Ovary (tissue), 3 donors: ENCODE measurements around the gene CEBPG.

ENCODE experiments used
- EP300 ChIP-seq: sonication (generic); formaldehyde crosslinking; IDR thresholded peaks from one replicate; pipeline ENCODE4 v1.6.1; 2017; ENCODE audit warnings: antibody characterized with exemption
- POLR2A ChIP-seq: fragments of 450-650 bp; IDR thresholded peaks from one replicate; pipeline ENCODE4 v1.6.1; 2017; ENCODE audit warnings: antibody characterized with exemption, mild to moderate bottlenecking, moderate library complexity
- TF ChIP-seq, protein P1 (sequence below), 3 donors: fragments of 450-650 bp in 2 of 3; fragments of 200-600 bp in 1 of 3; IDR thresholded peaks; one replicate each; pipeline versions ENCODE4 v1.5.1 to v1.8.0; 2016 to 2022; ENCODE audit warnings: antibody characterized with exemption in 3 of 3, mild to moderate bottlenecking in 1 of 3
- donor health status: DM: no; HTN: no; CAD: no.

GRCh38 chr19:33407716-33408115, 34.2 kb downstream of the CEBPG start:
- TF ChIP-seq EP300 = no peak
- TF ChIP-seq, protein P1, sequence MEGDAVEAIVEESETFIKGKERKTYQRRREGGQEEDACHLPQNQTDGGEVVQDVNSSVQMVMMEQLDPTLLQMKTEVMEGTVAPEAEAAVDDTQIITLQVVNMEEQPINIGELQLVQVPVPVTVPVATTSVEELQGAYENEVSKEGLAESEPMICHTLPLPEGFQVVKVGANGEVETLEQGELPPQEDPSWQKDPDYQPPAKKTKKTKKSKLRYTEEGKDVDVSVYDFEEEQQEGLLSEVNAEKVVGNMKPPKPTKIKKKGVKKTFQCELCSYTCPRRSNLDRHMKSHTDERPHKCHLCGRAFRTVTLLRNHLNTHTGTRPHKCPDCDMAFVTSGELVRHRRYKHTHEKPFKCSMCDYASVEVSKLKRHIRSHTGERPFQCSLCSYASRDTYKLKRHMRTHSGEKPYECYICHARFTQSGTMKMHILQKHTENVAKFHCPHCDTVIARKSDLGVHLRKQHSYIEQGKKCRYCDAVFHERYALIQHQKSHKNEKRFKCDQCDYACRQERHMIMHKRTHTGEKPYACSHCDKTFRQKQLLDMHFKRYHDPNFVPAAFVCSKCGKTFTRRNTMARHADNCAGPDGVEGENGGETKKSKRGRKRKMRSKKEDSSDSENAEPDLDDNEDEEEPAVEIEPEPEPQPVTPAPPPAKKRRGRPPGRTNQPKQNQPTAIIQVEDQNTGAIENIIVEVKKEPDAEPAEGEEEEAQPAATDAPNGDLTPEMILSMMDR (IDR thresholded peaks at IDR 0.05) = no peak
- TF ChIP-seq POLR2A = no peak
